AG08396 (cell line): ENCODE measurements around the gene VAMP5.
"Not testable (repeated sequence)": the region's sequence is repeated elsewhere in the genome, so short reads cannot be mapped to it uniquely, and the experiment has no call there.

Experiments
- DNase-seq: peaks from one replicate; pipeline ENCODE4 v3.0.0; 2012; ENCODE audit warnings: low spot score, mixed read lengths

VAMP5 gene

GRCh38 chr2:85601771-85602475 lies 17.7 kb downstream of the VAMP5 start:
- peak; percentile 62 for DNase-seq

GRCh38 chr2:85602476-85603234 lies 18.4 kb downstream of the VAMP5 start, which contains the start of gene TMEM150A:
TSS of gene TMEM150A (minus strand) at chr2:85602698. CDS start at chr2:85601948, 750 bp downstream.
- DNase-seq: peak; percentile 93

GRCh38 chr2:85604133-85604444 lies 19.9 kb downstream of the VAMP5 start:
- DNase-seq: not testable (repeated sequence)

DNA sequence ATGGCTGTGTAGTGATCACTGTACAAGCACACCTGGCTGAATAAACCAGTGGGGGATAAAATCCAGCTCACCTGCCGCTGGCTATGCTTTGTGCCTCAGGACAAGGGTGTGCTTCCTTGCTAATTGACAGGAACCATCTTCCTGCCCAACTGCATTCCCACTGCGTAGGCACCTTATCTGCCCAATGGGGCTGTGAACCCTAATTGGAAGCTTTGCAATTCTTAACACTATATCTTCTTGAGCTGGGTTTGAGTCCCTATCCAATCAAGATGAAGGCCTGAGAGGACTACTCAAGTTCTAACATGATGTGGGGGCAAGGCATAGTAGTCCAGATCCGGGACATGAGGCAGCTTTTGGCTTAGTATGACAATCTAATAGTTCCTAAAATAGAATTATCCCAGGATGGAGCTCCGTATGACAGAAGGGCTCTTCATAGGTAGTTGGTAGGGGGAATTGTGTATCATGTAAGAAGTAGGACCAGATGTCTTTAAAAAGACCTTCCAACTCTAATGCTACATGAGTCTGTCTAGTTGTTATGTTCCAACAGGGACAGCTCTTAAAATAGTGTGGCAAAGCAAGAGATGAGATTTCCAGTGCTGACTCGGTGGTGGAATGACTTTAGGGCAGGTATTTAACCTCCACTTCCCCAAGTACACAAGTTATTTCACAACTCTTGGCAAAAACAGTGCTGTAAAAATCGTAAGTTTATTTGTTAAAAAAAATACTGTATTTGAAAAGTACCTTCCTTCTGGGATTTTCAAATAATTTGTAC lies 20.5 kb downstream of the VAMP5 start:
- no peak for DNase-seq

DNA sequence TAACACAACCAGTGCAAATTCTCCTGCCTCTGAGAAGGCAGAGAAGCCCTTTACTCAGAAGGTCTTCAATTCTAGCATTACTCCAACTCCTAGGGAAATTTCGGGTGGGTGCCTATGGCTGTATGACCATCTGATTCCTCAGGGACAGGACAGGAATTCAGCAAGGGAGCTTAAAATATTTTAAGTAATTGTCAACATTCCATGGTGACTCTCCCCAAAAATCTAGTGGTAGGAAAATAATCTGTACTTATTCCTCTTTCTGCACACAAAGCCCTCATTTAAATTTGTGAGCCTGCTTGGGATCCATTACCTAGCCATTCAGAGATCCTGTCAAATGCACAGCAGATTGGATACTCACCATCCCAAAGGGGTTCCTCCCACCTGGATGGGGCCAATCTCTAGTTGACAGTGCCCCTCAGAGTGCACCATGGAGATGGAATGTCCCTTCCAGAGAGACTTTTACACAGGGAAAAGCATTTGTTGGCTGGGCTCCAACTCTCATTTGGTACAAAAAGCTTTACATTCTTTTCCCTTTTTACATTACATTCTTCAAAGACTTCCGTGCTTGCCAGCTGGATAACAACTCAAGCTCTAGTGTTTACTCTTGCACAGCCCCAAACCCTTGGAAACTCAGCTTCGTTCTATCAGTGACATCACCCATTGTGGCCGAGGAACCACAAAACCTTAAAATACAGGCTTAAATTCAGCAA lies 21.3 kb downstream of the VAMP5 start:
- peak; percentile 82 for DNase-seq

GRCh38 chr2:85606116-85606455 lies 21.9 kb downstream of the VAMP5 start:
- DNase-seq: no peak

DNA sequence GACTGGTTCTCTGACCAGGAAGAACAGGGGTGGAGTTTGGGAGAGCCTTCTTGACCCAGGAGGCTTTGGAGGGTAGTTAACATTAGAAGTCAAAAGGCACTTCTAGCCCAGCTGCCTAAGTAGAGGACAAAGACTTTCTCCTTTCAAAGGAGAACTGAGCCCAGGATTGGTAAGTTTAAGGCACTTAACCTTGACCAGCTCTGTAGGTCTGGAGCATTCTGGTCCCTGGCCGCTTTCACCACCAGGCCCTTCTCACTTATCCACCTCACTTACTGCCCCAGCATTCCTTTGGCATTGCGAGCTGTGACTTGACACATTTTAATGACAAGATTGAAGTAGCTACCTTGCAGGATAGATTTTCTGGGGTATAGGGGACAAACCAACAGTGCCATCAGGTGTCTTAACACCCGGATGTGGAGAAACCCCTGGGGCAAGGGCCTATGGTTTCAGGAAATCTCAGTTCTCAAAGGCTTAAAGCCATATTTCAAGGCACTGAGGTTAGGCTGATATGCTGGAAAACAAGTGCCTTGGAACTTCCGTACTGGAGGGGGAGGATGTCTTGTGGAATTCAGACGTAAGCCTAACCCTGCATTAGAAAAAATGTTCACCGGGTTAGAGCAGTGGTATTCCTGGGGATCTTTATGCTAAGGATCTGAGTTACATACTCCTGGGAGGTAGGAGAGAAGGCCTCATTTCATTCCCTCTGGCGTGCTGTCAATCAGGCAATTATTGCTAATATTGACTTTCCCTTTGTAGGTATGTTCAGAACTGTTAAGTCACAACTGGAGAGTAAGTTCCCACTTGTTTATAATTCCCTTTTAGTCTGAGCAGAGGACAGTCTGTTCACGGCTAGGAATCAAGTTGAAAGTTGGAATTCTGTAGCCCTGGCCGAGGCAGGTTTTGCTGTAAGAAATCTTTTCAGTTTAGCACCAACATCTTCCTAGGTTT lies 23.3 kb downstream of the VAMP5 start:
- no peak for DNase-seq

GRCh38 chr2:85611217-85611704 lies 27.0 kb downstream of the VAMP5 start:
- no peak for DNase-seq

GRCh38 chr2:85611705-85612587 lies 27.7 kb downstream of the VAMP5 start, which contains the start of gene C2orf68:
TSS of gene C2orf68 (minus strand) at chr2:85612066. CDS start at chr2:85611984, 82 bp downstream.
- peak; percentile 93 for DNase-seq

- no peak for DNase-seq
Observed at GRCh38 chr2:85613717-85614515, 29.7 kb downstream of the VAMP5 start.

GRCh38 chr2:85614757-85615156 lies 30.5 kb downstream of the VAMP5 start:
- DNase-seq: not testable (repeated sequence)

DNA sequence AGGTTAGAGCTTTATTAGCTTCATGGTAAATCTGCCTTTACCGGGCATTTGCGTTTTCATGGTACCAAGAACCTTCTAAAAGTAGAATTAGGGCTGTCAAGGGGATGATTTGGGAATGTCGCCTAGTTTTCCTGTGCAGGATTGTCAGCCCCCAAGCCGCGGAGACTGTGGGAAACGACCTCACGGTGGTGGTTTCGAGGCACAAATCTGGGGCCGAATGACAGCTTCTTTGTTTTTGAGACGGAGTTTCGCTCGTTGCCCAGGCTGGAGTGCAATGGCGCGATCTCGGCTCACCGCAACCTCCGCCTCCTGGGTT lies 31.1 kb downstream of the VAMP5 start:
- no peak for DNase-seq

DNA sequence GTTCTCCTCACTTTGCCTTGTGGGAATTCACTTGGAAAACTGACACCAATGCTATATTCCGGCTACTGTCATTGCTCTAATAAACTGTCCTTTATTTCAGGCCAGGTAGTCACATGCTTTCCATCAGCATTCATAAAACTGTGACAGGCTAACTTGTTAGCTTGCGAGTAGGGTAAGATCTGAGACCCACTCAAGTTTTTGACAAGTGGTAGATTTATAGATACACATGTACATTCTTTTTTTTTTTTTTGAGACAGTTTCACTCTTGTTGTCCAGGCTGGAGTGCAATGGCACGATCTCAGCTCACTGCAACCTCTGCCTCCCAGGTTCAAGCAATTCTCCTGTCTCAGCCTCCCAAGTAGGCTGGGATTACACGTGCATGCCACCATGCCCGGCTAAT lies 33.5 kb downstream of the VAMP5 start:
- DNase-seq: not testable (repeated sequence)

- DNase-seq: no peak
Observed at GRCh38 chr2:85619617-85620016, 35.4 kb downstream of the VAMP5 start.

- DNase-seq: no peak
Observed at GRCh38 chr2:85621338-85621737, 37.1 kb downstream of the VAMP5 start.

DNA sequence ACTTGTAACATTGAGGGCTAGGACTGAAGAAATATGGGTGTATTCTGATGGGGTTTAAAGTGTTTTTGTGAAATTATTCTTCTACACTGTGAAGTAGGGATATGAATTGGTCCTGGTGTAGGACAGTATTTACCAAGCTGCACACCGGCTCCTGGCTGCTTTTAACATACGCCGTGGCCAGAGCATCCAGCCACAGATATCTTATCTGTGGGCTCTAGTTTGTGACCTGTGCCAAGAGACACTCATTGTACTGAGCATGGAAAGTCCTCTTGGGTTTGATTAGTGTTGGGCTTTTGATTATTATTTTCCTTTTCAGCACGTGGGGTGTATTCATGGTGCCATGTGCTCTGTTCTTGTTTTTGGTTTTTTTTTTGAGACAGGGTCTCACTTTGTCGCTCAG lies 39.8 kb downstream of the VAMP5 start:
- DNase-seq: no peak

GRCh38 chr2:85628658-85629057 lies 44.4 kb downstream of the VAMP5 start:
- no peak for DNase-seq

DNA sequence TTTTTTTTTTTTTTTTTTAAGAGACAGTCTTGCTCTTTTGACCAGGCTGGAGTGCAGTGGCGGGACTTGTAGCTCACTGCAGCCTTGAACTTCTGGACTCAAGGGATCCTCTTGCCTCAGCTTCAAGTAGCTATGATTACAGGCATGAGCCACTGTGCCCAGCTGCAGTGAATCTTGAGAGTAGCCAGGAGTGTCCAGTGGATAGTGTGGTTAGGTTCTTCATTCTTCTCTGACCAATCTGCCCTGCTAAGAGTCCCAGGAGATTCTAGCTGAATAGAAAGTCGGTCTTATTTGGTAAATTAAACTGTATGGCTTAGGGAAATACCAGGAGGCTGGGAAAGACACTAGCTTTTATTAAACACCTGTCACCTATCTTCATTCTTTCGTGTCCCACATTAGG lies 47.1 kb downstream of the VAMP5 start:
- DNase-seq: no peak

GRCh38 chr2:85635011-85635410 lies 50.8 kb downstream of the VAMP5 start:
- no peak for DNase-seq
